ENCODE data around the gene ZNF385D. TPM values are rescaled to one million over a fixed set of nuclear protein-coding genes. Genes with fewer than 3 reads are reported as not detected.

ZNF385D gene
- total and polyA plus RNA-seq, 3 donors from 2014 or later = 21.1 to 57.0 (median 31.4) TPM

DNA sequence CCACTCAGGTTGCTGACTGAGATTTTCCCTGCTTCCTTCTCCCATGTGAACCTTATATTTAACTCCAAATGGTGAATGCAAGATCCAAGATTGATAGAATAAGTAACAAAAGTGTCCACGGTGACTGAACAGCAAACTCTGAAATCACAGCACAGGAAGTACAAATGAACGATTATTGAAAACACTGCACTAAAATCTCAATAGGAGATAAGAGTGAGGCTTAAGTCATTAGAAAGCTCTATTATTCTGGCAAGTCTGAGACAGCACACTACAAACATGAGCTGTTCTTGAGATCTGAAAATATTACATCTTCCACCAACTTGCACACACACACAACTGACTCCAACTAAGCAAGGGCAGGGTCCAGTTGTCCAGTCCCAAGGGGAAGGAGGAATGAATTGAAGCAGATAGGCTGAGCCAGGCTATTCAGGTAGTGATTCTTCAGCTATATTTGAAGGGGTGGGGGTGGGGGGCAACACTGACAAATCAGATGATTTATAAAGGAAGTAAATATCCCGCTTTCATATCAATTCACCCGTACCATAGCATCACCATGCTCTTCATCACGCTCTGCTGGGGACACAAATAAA is 2.9 kb downstream of the ZNF385D start:
- H3K4me1 ChIP-seq = peaks cover 10% of the 10 kb centered on the region
- no peak overlapping the region for H3K4me3 ChIP-seq
- TF ChIP-seq POLR2A (IDR thresholded peaks at IDR 0.05) = no peak
- TF ChIP-seq, protein P1, sequence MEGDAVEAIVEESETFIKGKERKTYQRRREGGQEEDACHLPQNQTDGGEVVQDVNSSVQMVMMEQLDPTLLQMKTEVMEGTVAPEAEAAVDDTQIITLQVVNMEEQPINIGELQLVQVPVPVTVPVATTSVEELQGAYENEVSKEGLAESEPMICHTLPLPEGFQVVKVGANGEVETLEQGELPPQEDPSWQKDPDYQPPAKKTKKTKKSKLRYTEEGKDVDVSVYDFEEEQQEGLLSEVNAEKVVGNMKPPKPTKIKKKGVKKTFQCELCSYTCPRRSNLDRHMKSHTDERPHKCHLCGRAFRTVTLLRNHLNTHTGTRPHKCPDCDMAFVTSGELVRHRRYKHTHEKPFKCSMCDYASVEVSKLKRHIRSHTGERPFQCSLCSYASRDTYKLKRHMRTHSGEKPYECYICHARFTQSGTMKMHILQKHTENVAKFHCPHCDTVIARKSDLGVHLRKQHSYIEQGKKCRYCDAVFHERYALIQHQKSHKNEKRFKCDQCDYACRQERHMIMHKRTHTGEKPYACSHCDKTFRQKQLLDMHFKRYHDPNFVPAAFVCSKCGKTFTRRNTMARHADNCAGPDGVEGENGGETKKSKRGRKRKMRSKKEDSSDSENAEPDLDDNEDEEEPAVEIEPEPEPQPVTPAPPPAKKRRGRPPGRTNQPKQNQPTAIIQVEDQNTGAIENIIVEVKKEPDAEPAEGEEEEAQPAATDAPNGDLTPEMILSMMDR (IDR thresholded peaks at IDR 0.05) = no peak
- H3K36me3 ChIP-seq (ENCODE audit: low read depth, missing control alignments) = no peaks in the 10 kb centered on the region
- intact Hi-C loops (cut with DNase I; ENCODE audit: low total_unique reads) = no loop called here
- no peak overlapping the region for H3K27ac ChIP-seq
- H3K9me3 ChIP-seq = no peaks in the 10 kb centered on the region
- no peaks in the 10 kb centered on the region for H3K27me3 ChIP-seq
- 74 to 79% methylated on average over 5 of the region's 5 CpGs for WGBS, 2 donors
- no peak for DNase-seq

DNA sequence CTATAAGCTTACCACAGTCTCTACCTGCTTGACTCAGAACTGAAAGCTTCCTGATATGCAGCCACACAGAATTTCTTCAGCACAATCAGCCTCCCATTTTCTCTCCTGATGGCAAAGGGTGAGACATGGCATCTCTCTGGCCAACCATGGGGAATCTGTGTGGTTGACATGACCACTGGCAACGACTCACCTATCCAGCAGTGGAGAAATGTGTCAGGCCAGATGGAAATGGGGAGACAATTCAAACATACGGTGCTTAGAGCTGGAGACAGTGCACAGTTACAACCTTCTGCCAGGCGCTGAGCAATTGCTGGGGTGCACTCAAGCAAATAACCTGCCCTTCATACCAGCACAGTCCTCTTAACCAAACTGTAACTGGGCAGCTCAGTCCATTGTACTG is 3.6 kb downstream of the ZNF385D start:
- Histone ChIP-seq H3K36me3 (ENCODE audit: low read depth, missing control alignments) (no peaks in the 10 kb centered on the region), H3K27ac (no peak overlapping the region), H3K4me1 (peaks cover 10% of the 10 kb centered on the region), H3K9me3 (no peaks in the 10 kb centered on the region), H3K4me3 (no peak overlapping the region), H3K27me3 (no peaks in the 10 kb centered on the region)
- DNase-seq = no peak
- 79 to 95% methylated on average over 3 of the region's 3 CpGs for WGBS, 2 donors
- TF ChIP-seq, protein P1 (IDR thresholded peaks at IDR 0.05) = no peak
- TF ChIP-seq POLR2A (IDR thresholded peaks at IDR 0.05) = no peak
- intact Hi-C loops (cut with DNase I; ENCODE audit: low total_unique reads) = no loop called here

DNA sequence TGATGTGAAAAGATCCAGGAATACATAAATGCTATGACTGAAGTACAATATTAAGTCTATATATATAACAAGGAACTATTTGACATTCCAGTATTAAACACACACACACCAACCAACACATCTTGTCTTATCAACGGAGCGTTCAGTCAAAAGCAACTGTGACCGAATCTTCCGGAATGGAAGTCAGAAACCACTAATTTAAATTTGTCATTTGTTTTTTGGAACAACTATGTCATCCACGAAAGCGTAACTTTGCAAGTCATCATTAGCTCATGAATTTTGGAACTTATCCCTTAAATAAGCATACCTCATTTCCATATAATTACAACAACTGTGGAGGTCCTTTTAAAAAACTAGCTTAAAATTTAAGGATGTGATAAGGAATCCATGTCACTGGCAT is 5.0 kb downstream of the ZNF385D start:
- Histone ChIP-seq H3K9me3 (no peaks in the 10 kb centered on the region), H3K27me3 (no peaks in the 10 kb centered on the region), H3K4me1 (peaks cover 10% of the 10 kb centered on the region), H3K36me3 (ENCODE audit: low read depth, missing control alignments) (no peaks in the 10 kb centered on the region), H3K4me3 (no peak overlapping the region), H3K27ac (no peak overlapping the region)
- WGBS, 2 donors = 82 to 86% methylated on average over 6 of the region's 6 CpGs
- no peak for DNase-seq
- TF ChIP-seq, protein P1 (IDR thresholded peaks at IDR 0.05) = no peak
- no peak for TF ChIP-seq POLR2A (IDR thresholded peaks at IDR 0.05)
- intact Hi-C loops (cut with DNase I; ENCODE audit: low total_unique reads) = no loop called here

DNA sequence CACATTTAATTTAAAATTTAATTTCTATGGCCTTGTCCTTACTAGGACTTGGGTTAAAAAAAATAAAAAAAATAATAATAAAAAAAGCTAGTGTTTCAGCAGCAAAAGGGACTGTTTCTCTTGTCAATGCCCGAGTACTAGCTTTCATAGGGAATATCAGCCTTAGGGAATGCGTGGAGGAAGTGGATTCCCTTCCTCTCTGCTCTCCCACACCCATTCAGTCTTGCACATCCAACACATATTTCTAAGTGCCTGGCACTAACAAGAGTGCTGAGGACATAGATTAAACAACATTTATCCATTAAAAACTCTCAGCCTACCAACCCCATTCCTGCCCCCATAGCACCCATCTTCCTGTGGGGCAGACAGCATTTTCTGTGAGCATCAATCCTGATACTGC is 6.2 kb downstream of the ZNF385D start:
- no peak for TF ChIP-seq POLR2A (IDR thresholded peaks at IDR 0.05)
- TF ChIP-seq, protein P1 (IDR thresholded peaks at IDR 0.05) = no peak
- no peaks in the 10 kb centered on the region for H3K27me3 ChIP-seq
- DNase-seq = no peak
- H3K36me3 ChIP-seq (ENCODE audit: low read depth, missing control alignments) = no peaks in the 10 kb centered on the region
- intact Hi-C loops (cut with DNase I; ENCODE audit: low total_unique reads) = no loop called here
- 52 to 70% methylated on average over 2 of the region's 2 CpGs for WGBS, 2 donors
- no peaks in the 10 kb centered on the region for H3K9me3 ChIP-seq
- no peak overlapping the region for H3K27ac ChIP-seq
- H3K4me3 ChIP-seq = no peak overlapping the region
- no peaks in the 10 kb centered on the region for H3K4me1 ChIP-seq

Data from testis (tissue), 3 donors.